Measurements from ENCODE around the gene LCLAT1.

DNA sequence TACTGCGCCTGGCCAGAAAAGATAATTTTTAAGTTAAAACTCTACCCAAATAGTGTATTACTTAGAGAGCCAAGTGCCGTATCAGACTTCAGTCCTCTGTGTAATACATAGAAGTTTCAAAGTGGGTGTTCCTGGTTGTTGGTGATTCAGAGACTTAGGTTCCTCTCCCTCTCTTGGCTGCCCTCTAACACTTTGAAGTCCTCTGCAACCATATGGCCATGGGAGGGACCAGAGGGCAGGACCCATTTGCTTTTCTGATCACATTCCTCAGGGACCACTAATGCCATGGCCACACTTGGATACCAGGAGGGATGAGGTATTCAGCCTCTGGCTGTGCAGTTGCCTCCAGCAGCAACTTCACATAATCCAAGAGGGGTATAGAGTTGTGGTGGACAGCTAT is 228.7 kb downstream of the LCLAT1 start:
- no peak for TF ChIP-seq EZH2 (IDR thresholded peaks at IDR 0.05; ENCODE audit: borderline replicate concordance, low read depth, low read length, severe bottlenecking)
- TF ChIP-seq, protein P1, sequence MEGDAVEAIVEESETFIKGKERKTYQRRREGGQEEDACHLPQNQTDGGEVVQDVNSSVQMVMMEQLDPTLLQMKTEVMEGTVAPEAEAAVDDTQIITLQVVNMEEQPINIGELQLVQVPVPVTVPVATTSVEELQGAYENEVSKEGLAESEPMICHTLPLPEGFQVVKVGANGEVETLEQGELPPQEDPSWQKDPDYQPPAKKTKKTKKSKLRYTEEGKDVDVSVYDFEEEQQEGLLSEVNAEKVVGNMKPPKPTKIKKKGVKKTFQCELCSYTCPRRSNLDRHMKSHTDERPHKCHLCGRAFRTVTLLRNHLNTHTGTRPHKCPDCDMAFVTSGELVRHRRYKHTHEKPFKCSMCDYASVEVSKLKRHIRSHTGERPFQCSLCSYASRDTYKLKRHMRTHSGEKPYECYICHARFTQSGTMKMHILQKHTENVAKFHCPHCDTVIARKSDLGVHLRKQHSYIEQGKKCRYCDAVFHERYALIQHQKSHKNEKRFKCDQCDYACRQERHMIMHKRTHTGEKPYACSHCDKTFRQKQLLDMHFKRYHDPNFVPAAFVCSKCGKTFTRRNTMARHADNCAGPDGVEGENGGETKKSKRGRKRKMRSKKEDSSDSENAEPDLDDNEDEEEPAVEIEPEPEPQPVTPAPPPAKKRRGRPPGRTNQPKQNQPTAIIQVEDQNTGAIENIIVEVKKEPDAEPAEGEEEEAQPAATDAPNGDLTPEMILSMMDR (IDR thresholded peaks at IDR 0.05; ENCODE audit: borderline replicate concordance, extremely low read depth, low read length, poor library complexity, severe bottlenecking) = no peak

Data from DND-41 (cell line).